ENCODE data around the gene MAPK6. TPM values are rescaled to one million over a fixed set of nuclear protein-coding genes. Genes with fewer than 3 reads are reported as not detected.
A peak's percentile ranks its signal among the peaks of the same experiment; 100 is the strongest.

MAPK6 gene
- polyA plus RNA-seq, 3 donors = 8.6 to 11.0 (median 10.2) TPM

GRCh38 chr15:52105846-52106245 is 86.8 kb downstream of the MAPK6 start:
- Histone ChIP-seq H3K27me3 (ENCODE audit: control insufficient read depth in 2 of 2, insufficient read depth in 2 of 2, low read length in 2 of 2) (no peaks in the 10 kb centered on the region), H3K36me3 (replicated peaks in 1 of 2; ENCODE audit: control insufficient read depth in 1 of 2, insufficient read depth in 2 of 2, low read length in 2 of 2) (no peaks in the 10 kb centered on the region), H3K79me2 (ENCODE audit: insufficient read depth, low read length) (no peaks in the 10 kb centered on the region), H3K9ac (ENCODE audit: insufficient read depth, low read length, poor library complexity, severe bottlenecking) (no peak overlapping the region), H2AFZ (ENCODE audit: insufficient read depth, low read depth, low read length, poor library complexity, severe bottlenecking) (peak overlapping the region; percentile 15), H3K27ac (ENCODE audit: low read depth in 1 of 2, low read length in 2 of 2) (no peak overlapping the region), H3K4me3 (replicated peaks in 1 of 3; ENCODE audit: low read depth in 2 of 3, low read length in 3 of 3) (no peak overlapping the region), H4K20me1 (ENCODE audit: insufficient read depth, low read length) (no peaks in the 10 kb centered on the region), H3K9me3 (replicated peaks in 1 of 2; ENCODE audit: control insufficient read depth in 1 of 2, insufficient read depth in 1 of 2, low read length in 2 of 2) (no peaks in the 10 kb centered on the region), H3K4me1 (ENCODE audit: control insufficient read depth in 1 of 2, insufficient read depth in 2 of 2, low read length in 2 of 2) (peaks cover 0 to 18% of the 10 kb centered on the region in 2 donors), H3K4me2 (replicated peaks; ENCODE audit: extremely low read depth, low read length, poor library complexity, severe bottlenecking) (no peak overlapping the region)
- Mint-ChIP-seq H3K9me3 (peaks cover 0 to 2% (median 0%) of the 10 kb centered on the region in 7 donors), H3K4me3 (no peak overlapping the region), H3K27me3 (ENCODE audit: low read depth in 3 of 3) (peaks cover 0 to 2% (median 2%) of the 10 kb centered on the region in 3 donors), H3K4me1 (peaks cover 21% of the 10 kb centered on the region), H3K36me3 (no peaks in the 10 kb centered on the region), H3K27ac (no peak overlapping the region)
- no peak for TF ChIP-seq CTCF (IDR thresholded peaks at IDR 0.05)
- intact Hi-C loops (cut with micrococcal nuclease) = no loop called here
- DNase-seq = peak in 1 of 3 donors; percentile 58
- WGBS (ENCODE audit: insufficient coverage) = 50% methylated on average over 2 of the region's 2 CpGs

DNA sequence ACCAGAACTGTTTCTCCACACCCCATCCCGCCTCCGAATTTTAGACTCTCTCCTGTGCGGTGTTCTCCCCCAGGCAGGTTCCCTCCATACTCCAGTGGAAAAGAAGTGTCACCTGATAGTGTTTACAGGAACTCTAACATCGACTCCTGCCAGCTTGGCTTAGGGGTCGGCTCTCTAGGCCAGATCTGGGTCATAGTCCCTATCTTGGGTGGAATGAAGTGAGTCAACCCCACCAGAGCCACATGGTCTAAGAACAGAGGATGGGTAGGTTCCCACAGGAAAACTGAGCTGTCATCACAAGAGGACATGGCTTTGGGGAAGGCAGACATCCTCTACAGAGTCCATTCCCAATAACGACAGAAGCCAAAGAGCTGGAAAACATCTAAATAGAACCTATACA is 87.6 kb downstream of the MAPK6 start:
- WGBS (ENCODE audit: insufficient coverage) = 40% methylated on average over 1 of the region's 6 CpGs
- peaks cover 23% of the 10 kb centered on the region for H3K4me1 Mint-ChIP-seq
- Histone ChIP-seq H3K36me3 (replicated peaks in 1 of 2; ENCODE audit: control insufficient read depth in 1 of 2, insufficient read depth in 2 of 2, low read length in 2 of 2) (no peaks in the 10 kb centered on the region), H3K9ac (ENCODE audit: insufficient read depth, low read length, poor library complexity, severe bottlenecking) (no peak overlapping the region), H3K4me2 (replicated peaks; ENCODE audit: extremely low read depth, low read length, poor library complexity, severe bottlenecking) (no peak overlapping the region), H4K20me1 (ENCODE audit: insufficient read depth, low read length) (no peaks in the 10 kb centered on the region), H2AFZ (ENCODE audit: insufficient read depth, low read depth, low read length, poor library complexity, severe bottlenecking) (no peak overlapping the region), H3K27ac (ENCODE audit: low read depth in 1 of 2, low read length in 2 of 2) (no peak overlapping the region), H3K4me1 (ENCODE audit: control insufficient read depth in 1 of 2, insufficient read depth in 2 of 2, low read length in 2 of 2) (peaks cover under 1 to 14% of the 10 kb centered on the region in 2 donors), H3K4me3 (replicated peaks in 1 of 3; ENCODE audit: low read depth in 2 of 3, low read length in 3 of 3) (no peak overlapping the region), H3K79me2 (ENCODE audit: insufficient read depth, low read length) (no peaks in the 10 kb centered on the region), H3K27me3 (ENCODE audit: control insufficient read depth in 2 of 2, insufficient read depth in 2 of 2, low read length in 2 of 2) (peaks cover 0 to 5% of the 10 kb centered on the region in 2 donors), H3K9me3 (replicated peaks in 1 of 2; ENCODE audit: control insufficient read depth in 1 of 2, insufficient read depth in 1 of 2, low read length in 2 of 2) (no peaks in the 10 kb centered on the region)
- no peak for TF ChIP-seq CTCF (IDR thresholded peaks at IDR 0.05)
- H3K9me3 Mint-ChIP-seq = peaks cover 0 to 4% (median 0%) of the 10 kb centered on the region in 7 donors
- DNase-seq = no peak
- peaks cover 4 to 9% (median 9%) of the 10 kb centered on the region in 3 donors for H3K27me3 Mint-ChIP-seq (ENCODE audit: low read depth in 3 of 3)
- peak overlapping the region in 1 of 7 donors; percentile 40 for H3K27ac Mint-ChIP-seq
- no peaks in the 10 kb centered on the region for H3K36me3 Mint-ChIP-seq
- intact Hi-C loops (cut with micrococcal nuclease) = no loop called here
- no peak overlapping the region for H3K4me3 Mint-ChIP-seq

Data from CD14-positive monocyte (primary cell).